ENCODE data around the gene HOXD13.

The HOXD13 gene

GRCh38 chr2:176121190-176122051, 28.9 kb downstream of the HOXD13 start:
- no peak for DNase-seq

- DNase-seq = no peak
These were observed 29.6 kb downstream of the HOXD13 start for GRCh38 chr2:176122052-176122682.

GRCh38 chr2:176122683-176123410, 30.3 kb downstream of the HOXD13 start, which contains the start of gene HOXD9:
TSS of gene HOXD9 (plus strand) at chr2:176122719. CDS start at chr2:176122769, 50 bp downstream.
- DNase-seq = no peak

GRCh38 chr2:176123411-176124109, 31.0 kb downstream of the HOXD13 start:
- no peak for DNase-seq

- no peak for DNase-seq
These were observed 31.8 kb downstream of the HOXD13 start for GRCh38 chr2:176124110-176124946.

- no peak for DNase-seq
These were observed 32.6 kb downstream of the HOXD13 start for GRCh38 chr2:176124947-176125771.

GRCh38 chr2:176125772-176126054, 33.2 kb downstream of the HOXD13 start:
- no peak for DNase-seq

- peak; percentile 17 to 51 (median 30) for DNase-seq
These were observed 34.6 kb downstream of the HOXD13 start for GRCh38 chr2:176126929-176127773.

- DNase-seq = no peak
These were observed 35.2 kb downstream of the HOXD13 start for GRCh38 chr2:176127774-176128072.

- DNase-seq = no peak
These were observed 35.9 kb downstream of the HOXD13 start for GRCh38 chr2:176128172-176128981.

- DNase-seq = no peak
These were observed 36.7 kb downstream of the HOXD13 start, which contains the start of gene HOXD8 for GRCh38 chr2:176128982-176129796. TSS of gene HOXD8 (plus strand) at chr2:176129705. CDS start at chr2:176130367, 662 bp downstream.

GRCh38 chr2:176129813-176130146, 37.3 kb downstream of the HOXD13 start:
- no peak for DNase-seq

GRCh38 chr2:176130147-176130956, 37.8 kb downstream of the HOXD13 start:
- no peak for DNase-seq

- no peak for DNase-seq
These were observed 38.7 kb downstream of the HOXD13 start for GRCh38 chr2:176130957-176131847.

- DNase-seq = no peak
These were observed 39.3 kb downstream of the HOXD13 start for GRCh38 chr2:176131848-176132158.

- DNase-seq = no peak
These were observed 40.0 kb downstream of the HOXD13 start for GRCh38 chr2:176132205-176133171.

Data from activated CD4-positive, CD25-positive, alpha-beta regulatory T cell (primary cell).